ENCODE results near the gene ZFP91. TPM values are rescaled to one million over a fixed set of nuclear protein-coding genes. Genes with fewer than 3 reads are reported as not detected.

ZFP91 gene
- total and polyA plus RNA-seq, 2 of the 4 experiments (the other 2 are of a cell fraction): 20.7 to 25.3 TPM

GRCh38 chr11:58561394-58562098, 17.3 kb upstream of the ZFP91 start:
- 0 out of 2 replicates have a peak, but pooled peaks cover 1% of the 10 kb centered on the region for H3K36me3 ChIP-seq (ENCODE audit: control insufficient read depth, insufficient read depth, low read length)
- BruUV-seq (replicated peaks): no TSS peak
- POLR2A ChIA-PET (ENCODE audit: unreplicated experiment): no interaction called here
- no peaks in the 10 kb centered on the region for H3K27me3 ChIP-seq (ENCODE audit: control insufficient read depth, insufficient read depth, low read length)
- H3K79me1 ChIP-seq (ENCODE audit: low read depth in 1 of 2, low read length in 2 of 2): no peaks in the 10 kb centered on the region; a peak in 1 of 4 replicates
- no peak for TF ChIP-seq MXI1 (IDR thresholded peaks at IDR 0.05; ENCODE audit: borderline replicate concordance, low read depth, low read length)
- no peak for TF ChIP-seq USF2 (IDR thresholded peaks at IDR 0.05; ENCODE audit: low read depth, low read length)
- no peak for TF ChIP-seq RCOR1 (IDR thresholded peaks at IDR 0.05; ENCODE audit: insufficient replicate concordance, low read length)
- no peak for TF ChIP-seq RAD21 (IDR thresholded peaks at IDR 0.05; ENCODE audit: low read length)
- TF ChIP-seq CEBPB (IDR thresholded peaks at IDR 0.05; ENCODE audit: low read depth, low read length): no peak
- no peak for TF ChIP-seq CTCF (conservative IDR thresholded peaks at IDR 0.05; ENCODE audit: low read depth, low read length)
- TF ChIP-seq RFX5 (IDR thresholded peaks at IDR 0.05; ENCODE audit: low read depth, low read length): no peak
- TF ChIP-seq CHD1 (IDR thresholded peaks at IDR 0.05; ENCODE audit: low read depth, low read length): no peak
- no peak for TF ChIP-seq BHLHE40 (IDR thresholded peaks at IDR 0.05; ENCODE audit: low read depth, low read length)
- TF ChIP-seq ELK1 (IDR thresholded peaks at IDR 0.05; ENCODE audit: borderline replicate concordance, low read depth, low read length): no peak
- TF ChIP-seq MAFK (IDR thresholded peaks at IDR 0.05; ENCODE audit: low read depth, low read length): no peak
- no peak for TF ChIP-seq NFE2L2 (IDR thresholded peaks at IDR 0.05; ENCODE audit: low read depth, low read length)
- no peak for TF ChIP-seq FOS (IDR thresholded peaks at IDR 0.05; ENCODE audit: low read depth, low read length)
- TF ChIP-seq POLR2A (IDR thresholded peaks at IDR 0.05; ENCODE audit: low read depth, low read length): no peak
- TF ChIP-seq SMC3 (IDR thresholded peaks at IDR 0.05; ENCODE audit: low read depth, low read length): no peak
- TF ChIP-seq MAZ (IDR thresholded peaks at IDR 0.05; ENCODE audit: borderline replicate concordance, low read depth, low read length): no peak
- no CpG with 5 or more reads among the region's 2 CpGs for WGBS, 2 experiments (ENCODE audit: extremely low coverage in 2 of 2, insufficient read length in 1 of 2)
- no peak overlapping the region for H3K56ac ChIP-seq (ENCODE audit: extremely low read depth, insufficient read depth, low read length)
- no peak overlapping the region for H2BK120ac ChIP-seq (ENCODE audit: low read depth, low read length)
- DNase-seq: no peak
- no peak overlapping the region for H2AFZ ChIP-seq (replicated peaks; ENCODE audit: low read length, poor library complexity)
- H3K23ac ChIP-seq (ENCODE audit: low read depth, low read length): no peak overlapping the region
- H3K14ac ChIP-seq (replicated peaks; ENCODE audit: low read depth, low read length): no peak overlapping the region
- no peaks in the 10 kb centered on the region for H3K4me1 ChIP-seq (ENCODE audit: control insufficient read depth, insufficient read depth, low read length)
- no peak overlapping the region for H4K5ac ChIP-seq (ENCODE audit: low read depth, low read length)
- no peak overlapping the region for H2BK5ac ChIP-seq (ENCODE audit: low read depth, low read length, poor library complexity, severe bottlenecking)
- no peak overlapping the region for H2BK20ac ChIP-seq (ENCODE audit: low read depth, low read length)
- CTCF ChIA-PET: no interaction called here
- H4K91ac ChIP-seq (ENCODE audit: insufficient read depth, low read depth, low read length): no peak overlapping the region
- no peak overlapping the region for H3K4me3 ChIP-seq (ENCODE audit: insufficient read depth, low read depth, low read length)
- no peak overlapping the region for H2BK15ac ChIP-seq (ENCODE audit: low read depth, low read length)
- dilution Hi-C loops (cut with HindIII; ENCODE audit: low sequenced_read_pairs, unreplicated experiment) (no loop called here), in situ Hi-C loops (cut with MboI; ENCODE audit: low sequenced_read_pairs) (no loop called here), intact Hi-C loops (cut with micrococcal nuclease) (no loop called here)
- no peak for ATAC-seq (ENCODE audit: low read depth)
- H2AK9ac ChIP-seq (replicated peaks; ENCODE audit: low read depth, low read length, poor library complexity): peak overlapping the region; percentile 9
- H4K20me1 ChIP-seq (ENCODE audit: insufficient read depth, low read length): no peaks in the 10 kb centered on the region
- H3K9ac ChIP-seq (ENCODE audit: low read depth, low read length): no peak overlapping the region
- H3K27ac ChIP-seq (ENCODE audit: insufficient read depth, low read length): no peak overlapping the region
- no peak overlapping the region for H2AK5ac ChIP-seq (ENCODE audit: low read depth, low read length)
- no peak overlapping the region for H3K18ac ChIP-seq (ENCODE audit: low read depth, low read length)
- no peaks in the 10 kb centered on the region for H3K9me1 ChIP-seq (ENCODE audit: insufficient read depth, low read length)
- H3K4me2 ChIP-seq (ENCODE audit: low read depth, low read length): no peak overlapping the region
- no peak overlapping the region for H4K8ac ChIP-seq (ENCODE audit: low read depth in 2 of 2, low read length in 2 of 2)
- no peak overlapping the region for H3K4ac ChIP-seq (ENCODE audit: low read depth, low read length)
- H3K9me3 ChIP-seq (ENCODE audit: control insufficient read depth, insufficient read depth, low read length): no peaks in the 10 kb centered on the region
